HepG2 (cell line): ENCODE results near the gene ANKRD11. TPM values are rescaled to one million over a fixed set of nuclear protein-coding genes. Genes with fewer than 3 reads are reported as not detected.
A peak's percentile ranks its signal among the peaks of the same experiment; 100 is the strongest.

Source experiments
- AKNA ChIP-seq: sonication (generic); formaldehyde crosslinking; IDR thresholded peaks from 2 replicates; pipeline ENCODE4 v1.4.0; 2020; ENCODE audit warnings: missing genetic modification reagents, borderline replicate concordance
- CCDC6 ChIP-seq: sonication (generic); formaldehyde crosslinking; IDR thresholded peaks from 2 replicates; pipeline ENCODE4 v1.8.1; 2022; ENCODE audit warnings: mild to moderate bottlenecking, missing genetic modification reagents, moderate library complexity
- CREB1 ChIP-seq, 2 experiments: fragments of 450-650 bp in 1 of 2; IDR thresholded peaks; 2 replicates each; pipeline ENCODE4 v1.6.1; 2016 to 2017; ENCODE audit warnings: control low read depth in 1 of 2, mild to moderate bottlenecking in 1 of 2, missing compliant biosample characterization in 1 of 2, missing genetic modification characterization in 1 of 2
- EP300 ChIP-seq, 3 experiments: sonication (generic) in 1 of 3; formaldehyde crosslinking in 1 of 3; IDR thresholded peaks; 2 replicates each; pipeline versions ENCODE4 v1.5.1 to v1.6.1; 2011 to 2020; ENCODE audit warnings: low read depth in 2 of 3, low read length in 2 of 3, borderline replicate concordance in 1 of 3, improper control_type of control experiment in 1 of 3, mild to moderate bottlenecking in 1 of 3, missing genetic modification reagents in 1 of 3, moderate library complexity in 1 of 3
- IRF2 ChIP-seq: IDR thresholded peaks from 2 replicates; pipeline ENCODE4 v1.6.1; 2018; ENCODE audit warnings: missing genetic modification reagents, missing compliant biosample characterization
- PCBP1 ChIP-seq: fragments of 200-400 bp; formaldehyde crosslinking; IDR thresholded peaks from 2 replicates; pipeline ENCODE4 v1.6.1; 2017; ENCODE audit warnings: mild to moderate bottlenecking, low read depth, low read length, borderline replicate concordance
- PPARG ChIP-seq: conservative IDR thresholded peaks from 2 replicates; pipeline ENCODE4 v1.6.1; 2016; ENCODE audit warnings: missing biosample characterization, missing genetic modification reagents
- PRPF4 ChIP-seq: fragments of 200-400 bp; formaldehyde crosslinking; IDR thresholded peaks from 2 replicates; pipeline ENCODE4 v1.6.1; 2016; ENCODE audit warnings: low read length, low read depth; ENCODE audit not compliant: poor library complexity, severe bottlenecking
- ZBTB2 ChIP-seq: sonication (generic); formaldehyde crosslinking; IDR thresholded peaks from 2 replicates; pipeline ENCODE4 v1.8.0; 2022; ENCODE audit warnings: low read depth, missing genetic modification reagents
- ZNF101 ChIP-seq: sonication (generic); formaldehyde crosslinking; IDR thresholded peaks from 2 replicates; pipeline ENCODE4 v1.4.0; 2020; ENCODE audit warnings: mild to moderate bottlenecking, low read depth, missing genetic modification reagents, borderline replicate concordance
- ZNF18 ChIP-seq: sonication (generic); formaldehyde crosslinking; IDR thresholded peaks from 2 replicates; pipeline ENCODE4 v1.8.0; 2022; ENCODE audit warnings: mild to moderate bottlenecking, missing genetic modification reagents; ENCODE audit not compliant: insufficient replicate concordance
- ZNF280D ChIP-seq: sonication (generic); formaldehyde crosslinking; IDR thresholded peaks from 2 replicates; pipeline ENCODE4 v1.5.1; 2020; ENCODE audit warnings: mild to moderate bottlenecking, missing genetic modification reagents
- ZNF577 ChIP-seq: sonication (generic); formaldehyde crosslinking; IDR thresholded peaks from 2 replicates; pipeline ENCODE4 v1.4.0; 2020; ENCODE audit warnings: mild to moderate bottlenecking, low read depth, missing genetic modification reagents, borderline replicate concordance
- polyA plus RNA-seq, 8 experiments: library from polyadenylated mRNA; depleted of rRNA in 3 of 8; stranded (reverse) in 7 of 8; unstranded in 1 of 8; fragments of >200 nt; fragmentation: Illumina TruSeq in 4 of 8; extraction: Trizol in 4 of 8; gene quantifications; 2 replicates each; pipeline versions ENCODE4 v1.2.1 to v1.2.3, GENCODE V29; 2011 to 2016; ENCODE audit warnings: low read depth in 4 of 8, missing spikeins in 1 of 8, mixed read lengths in 1 of 8; ENCODE audit not compliant: insufficient read depth in 1 of 8
- total RNA-seq, 5 experiments: library from RNA; depleted of rRNA; stranded (reverse); fragments of >200 nt; fragmentation: Illumina TruSeq; extraction: Trizol; gene quantifications; 2 replicates each; pipeline ENCODE4 v1.2.3, GENCODE V29; 2016; ENCODE audit warnings: low read depth in 1 of 5

ANKRD11 gene
- total and polyA plus RNA-seq, 2 of the 13 experiments (the other 11 are each of a cell fraction or from before 2014, with no cell fraction given) = 21.4 to 38.4 TPM

GRCh38 chr16:89322321-89323119 is 167.8 kb downstream of the ANKRD11 start (continued):
- TF ChIP-seq PPARG (CRISPR knock-in tag) (no peak), ZNF18 (CRISPR knock-in tag) (no peak), IRF2 (CRISPR knock-in tag) (0 out of 2 replicates have a peak, but pooled peaks have one; percentile 19), ZNF280D (CRISPR knock-in tag) (no peak), CREB1 (IDR thresholded peaks at IDR 0.05) (no peak), CREB1 (CRISPR knock-in tag; IDR thresholded peaks at IDR 0.05) (no peak), CCDC6 (CRISPR knock-in tag) (no peak), AKNA (no peak), ZBTB2 (no peak), EP300 (IDR thresholded peaks at IDR 0.05; ENCODE audit: low read depth in 2 of 2, low read length in 2 of 2) (no peak), EP300 (CRISPR knock-in tag; IDR thresholded peaks at IDR 0.05; ENCODE audit: borderline replicate concordance) (no peak), PRPF4 (no peak), PCBP1 (no peak), ZNF577 (no peak), ZNF101 (CRISPR knock-in tag) (no peak)
